Upper lobe of left lung (tissue), 6 donors: Measurements from ENCODE around the gene KRTDAP. TPM values are rescaled to one million over a fixed set of nuclear protein-coding genes. Genes with fewer than 3 reads are reported as not detected.

Source experiments
- ATAC-seq, 2 donors: fragments of 200-7000 bp; cut with Tn5 transposase; one replicate each; pipeline ENCODE4 v1.9.1; 2022; ENCODE audit warnings: mild to moderate bottlenecking in 2 of 2, moderate library complexity in 2 of 2; ENCODE audit not compliant: low FRiP score in 2 of 2
- DNase-seq, 2 donors: peaks; one replicate each; pipeline ENCODE4 v3.0.0-alpha.2; 2019 to 2020
- H3K27ac ChIP-seq, 4 donors: fragments of 200-600 bp; sonication (generic); one replicate each; pipeline ENCODE4 v1.5.1; 2016 to 2019
- H3K27me3 ChIP-seq, 4 donors: fragments of 200-600 bp; sonication (generic); one replicate each; pipeline ENCODE4 v1.5.1; 2017 to 2019
- H3K36me3 ChIP-seq, 4 donors: fragments of 200-600 bp; sonication (generic); one replicate each; pipeline ENCODE4 v1.5.1; 2016 to 2019
- H3K4me1 ChIP-seq, 4 donors: fragments of 200-600 bp; sonication (generic); one replicate each; pipeline ENCODE4 v1.5.1; 2018 to 2019
- H3K4me3 ChIP-seq, 4 donors: fragments of 200-600 bp; sonication (generic); one replicate each; pipeline ENCODE4 v1.5.1; 2017 to 2019; ENCODE audit warnings: mild to moderate bottlenecking in 2 of 4, moderate library complexity in 1 of 4
- H3K9me3 ChIP-seq, 4 donors: fragments of 200-600 bp; sonication (generic); one replicate each; pipeline ENCODE4 v1.5.1; 2018 to 2019
- EP300 ChIP-seq, 4 donors: sonication (generic); formaldehyde crosslinking; IDR thresholded peaks; one replicate each; pipeline ENCODE4 v1.5.1; 2017; ENCODE audit warnings: antibody characterized with exemption in 4 of 4, control low read depth in 2 of 4
- POLR2A ChIP-seq, 4 donors: fragments of 450-650 bp; IDR thresholded peaks; one replicate each; pipeline ENCODE4 v1.5.1; 2016 to 2017; ENCODE audit warnings: antibody characterized with exemption in 4 of 4, mild to moderate bottlenecking in 2 of 4
- POLR2AphosphoS5 ChIP-seq, 2 donors: sonication (generic); formaldehyde crosslinking; IDR thresholded peaks; one replicate each; pipeline ENCODE4 v1.5.1; 2017; ENCODE audit warnings: antibody characterized with exemption in 2 of 2
- WGBS, 2 donors: methylation state at CpG; one replicate each; pipeline ENCODE4 v1.1.5; 2017 to 2018; 5-methylcytosine and 5-hydroxymethylcytosine counted together
- total RNA-seq, 6 donors: library from RNA; depleted of rRNA in 4 of 6; stranded (reverse); fragments of >200 nt in 4 of 6; gene quantifications; one replicate each; pipeline versions ENCODE4 v1.1.0 to v1.2.1, GENCODE V29; 2016 to 2021
- TF ChIP-seq, protein P1 (sequence below), 6 experiments: fragments of 450-650 bp in 4 of 6; fragments of 200-600 bp in 2 of 6; sonication (generic) in 2 of 6; IDR thresholded peaks; one replicate each; pipeline ENCODE4 v1.5.1; 2016 to 2019; ENCODE audit warnings: antibody characterized with exemption in 6 of 6
- donor health status: DM: no; HTN: no; CAD: no; lungs with moderate emphysema.
- donor health status: DM: no; HTN: yes; CAD: no; lungs with severe emphysema.

KRTDAP gene
- total RNA-seq, 6 donors from 2014 or later = 0.61 TPM; not detected in 5

DNA sequence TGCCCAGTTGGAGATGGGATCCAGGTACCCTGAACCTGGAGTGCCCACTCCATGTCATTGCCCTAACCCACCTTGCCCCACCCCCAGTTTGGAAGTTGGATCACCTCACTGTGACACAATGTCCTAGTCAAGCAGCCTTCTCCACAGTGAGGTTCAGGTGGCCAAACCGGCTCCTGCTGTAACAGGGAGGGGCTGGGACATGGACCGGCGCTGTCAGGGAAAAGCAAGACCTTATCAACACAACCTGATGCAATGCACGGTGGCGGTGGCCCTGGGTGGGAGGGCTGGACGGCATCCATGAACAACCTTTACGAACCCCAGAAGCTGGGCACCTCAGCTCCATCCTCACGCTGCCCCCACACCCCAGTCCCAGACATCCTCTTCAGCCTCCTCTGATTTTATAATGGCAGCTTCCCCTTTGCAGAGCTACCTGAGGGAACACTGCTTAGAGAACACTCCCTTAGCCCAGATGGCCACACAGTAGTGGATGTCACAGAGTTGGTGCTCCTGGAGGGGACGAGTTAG, 1.6 kb upstream of the KRTDAP start:
- H3K4me1 ChIP-seq = peaks cover 5 to 8% (median 6%) of the 10 kb centered on the region in 4 donors
- WGBS, 2 donors = 80 to 85% methylated on average over 9 of the region's 9 CpGs
- no peak for ATAC-seq

DNA sequence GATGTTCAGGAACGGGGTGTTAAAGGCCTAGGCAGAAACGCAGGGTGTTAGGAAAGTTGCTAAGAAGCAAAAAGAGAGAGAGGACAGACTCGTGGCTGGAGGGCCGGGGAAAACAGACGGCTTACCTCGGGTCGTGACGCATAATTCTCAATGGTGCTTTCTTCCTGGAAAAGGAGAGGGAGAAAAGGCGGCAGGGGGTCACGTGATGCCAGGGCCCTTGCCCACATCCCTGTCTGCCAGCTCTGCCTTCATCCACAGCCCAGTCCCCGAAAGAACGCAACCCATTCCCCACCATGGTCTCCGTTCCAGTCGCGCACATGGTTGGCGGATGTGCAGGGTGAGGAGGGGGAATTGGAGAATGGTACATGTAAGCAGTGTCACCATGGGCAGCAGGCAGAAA, 1.6 kb downstream of the KRTDAP start:
- Histone ChIP-seq H3K4me3 (no peak overlapping the region), H3K4me1 (peaks cover 0 to 6% (median 2%) of the 10 kb centered on the region in 4 donors), H3K9me3 (no peaks in the 10 kb centered on the region), H3K36me3 (no peaks in the 10 kb centered on the region), H3K27me3 (no peaks in the 10 kb centered on the region), H3K27ac (no peak overlapping the region)
- no peak for DNase-seq
- no peak for TF ChIP-seq POLR2A (IDR thresholded peaks at IDR 0.05)
- TF ChIP-seq, protein P1, sequence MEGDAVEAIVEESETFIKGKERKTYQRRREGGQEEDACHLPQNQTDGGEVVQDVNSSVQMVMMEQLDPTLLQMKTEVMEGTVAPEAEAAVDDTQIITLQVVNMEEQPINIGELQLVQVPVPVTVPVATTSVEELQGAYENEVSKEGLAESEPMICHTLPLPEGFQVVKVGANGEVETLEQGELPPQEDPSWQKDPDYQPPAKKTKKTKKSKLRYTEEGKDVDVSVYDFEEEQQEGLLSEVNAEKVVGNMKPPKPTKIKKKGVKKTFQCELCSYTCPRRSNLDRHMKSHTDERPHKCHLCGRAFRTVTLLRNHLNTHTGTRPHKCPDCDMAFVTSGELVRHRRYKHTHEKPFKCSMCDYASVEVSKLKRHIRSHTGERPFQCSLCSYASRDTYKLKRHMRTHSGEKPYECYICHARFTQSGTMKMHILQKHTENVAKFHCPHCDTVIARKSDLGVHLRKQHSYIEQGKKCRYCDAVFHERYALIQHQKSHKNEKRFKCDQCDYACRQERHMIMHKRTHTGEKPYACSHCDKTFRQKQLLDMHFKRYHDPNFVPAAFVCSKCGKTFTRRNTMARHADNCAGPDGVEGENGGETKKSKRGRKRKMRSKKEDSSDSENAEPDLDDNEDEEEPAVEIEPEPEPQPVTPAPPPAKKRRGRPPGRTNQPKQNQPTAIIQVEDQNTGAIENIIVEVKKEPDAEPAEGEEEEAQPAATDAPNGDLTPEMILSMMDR (IDR thresholded peaks at IDR 0.05) = no peak
- no peak for TF ChIP-seq POLR2AphosphoS5 (IDR thresholded peaks at IDR 0.05)
- TF ChIP-seq EP300 (IDR thresholded peaks at IDR 0.05) = no peak
- no peak for ATAC-seq
- WGBS, 2 donors = 90 to 91% methylated on average over 16 of the region's 16 CpGs

More for the DNA sequence above, 1.6 kb upstream of the KRTDAP start:
- Histone ChIP-seq H3K36me3 (no peaks in the 10 kb centered on the region), H3K27me3 (no peaks in the 10 kb centered on the region), H3K27ac (no peak overlapping the region), H3K9me3 (no peaks in the 10 kb centered on the region), H3K4me3 (no peak overlapping the region)
- DNase-seq = no peak
- TF ChIP-seq POLR2AphosphoS5 (IDR thresholded peaks at IDR 0.05) = no peak
- TF ChIP-seq, protein P1 (IDR thresholded peaks at IDR 0.05) = no peak
- TF ChIP-seq POLR2A (IDR thresholded peaks at IDR 0.05) = no peak
- TF ChIP-seq EP300 (IDR thresholded peaks at IDR 0.05) = no peak

DNA sequence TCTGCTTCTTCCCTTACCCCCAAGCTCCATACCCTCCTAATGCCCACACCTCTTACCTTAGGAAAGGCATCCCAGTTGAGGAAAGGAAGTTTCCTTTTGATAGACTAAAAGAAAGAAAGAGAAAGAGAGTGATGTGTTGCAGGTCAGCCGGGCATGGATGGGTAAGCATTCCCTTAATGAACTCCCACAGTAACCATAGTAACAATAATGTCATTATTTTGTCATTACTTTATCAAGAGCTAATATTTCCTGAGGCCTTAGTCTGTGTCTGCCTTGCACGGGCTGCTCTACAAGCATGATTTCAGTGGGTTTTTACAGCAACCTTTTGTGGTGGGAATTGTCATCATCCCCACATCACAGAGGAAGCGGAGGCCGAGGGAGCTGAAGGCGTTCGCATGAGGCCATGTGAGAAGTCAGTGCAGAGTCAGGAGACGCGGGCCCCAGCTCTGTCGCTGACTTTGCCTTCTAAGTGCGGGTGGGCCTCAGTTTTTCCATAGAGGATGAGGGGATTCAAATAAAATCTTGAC, 2.5 kb downstream of the KRTDAP start:
- Histone ChIP-seq H3K4me1 (peaks cover 0 to 6% (median 2%) of the 10 kb centered on the region in 4 donors), H3K36me3 (no peaks in the 10 kb centered on the region), H3K9me3 (no peaks in the 10 kb centered on the region), H3K27me3 (no peaks in the 10 kb centered on the region), H3K4me3 (no peak overlapping the region), H3K27ac (no peak overlapping the region)
- DNase-seq (no peak), ATAC-seq (no peak)
- 86 to 87% methylated on average over 10 of the region's 10 CpGs for whole genome bisulfite sequencing, 2 donors
- TF ChIP-seq POLR2AphosphoS5 (IDR thresholded peaks at IDR 0.05) = no peak
- no peak for TF ChIP-seq POLR2A (IDR thresholded peaks at IDR 0.05)
- no peak for TF ChIP-seq EP300 (IDR thresholded peaks at IDR 0.05)
- TF ChIP-seq, protein P1 (IDR thresholded peaks at IDR 0.05) = no peak

DNA sequence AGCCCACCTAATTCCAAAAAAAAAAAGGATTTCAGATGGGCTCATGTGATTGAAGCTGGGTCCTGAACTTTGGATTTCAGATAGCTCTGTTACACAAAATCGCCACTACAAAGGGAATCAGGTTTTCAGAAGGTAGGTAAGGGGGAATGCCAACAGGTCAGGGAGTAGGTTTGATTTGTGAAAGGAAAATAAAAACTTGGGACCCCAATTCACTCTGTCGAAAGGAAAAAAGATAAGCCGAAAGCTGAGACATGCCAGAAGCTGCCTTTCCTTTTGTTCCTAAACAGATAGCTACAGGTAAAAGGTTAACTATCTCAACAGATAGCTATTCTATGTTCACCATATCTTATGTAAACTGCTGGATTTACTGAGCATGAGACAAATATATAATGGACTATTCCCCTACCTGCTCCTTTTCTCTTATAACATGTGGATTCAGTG, 4.0 kb downstream of the KRTDAP start:
- Histone ChIP-seq H3K4me1 (peaks cover 0 to 6% (median 2%) of the 10 kb centered on the region in 4 donors), H3K27me3 (no peaks in the 10 kb centered on the region), H3K4me3 (no peak overlapping the region), H3K9me3 (no peaks in the 10 kb centered on the region), H3K36me3 (no peaks in the 10 kb centered on the region), H3K27ac (no peak overlapping the region)
- no peak for ATAC-seq
- DNase-seq = no peak
- 81 to 89% methylated on average over 3 of the region's 3 CpGs for WGBS, 2 donors
- TF ChIP-seq POLR2A (IDR thresholded peaks at IDR 0.05) (no peak), POLR2AphosphoS5 (IDR thresholded peaks at IDR 0.05) (no peak), EP300 (IDR thresholded peaks at IDR 0.05) (no peak)
- TF ChIP-seq, protein P1 (IDR thresholded peaks at IDR 0.05) = no peak
